C4-2B (cell line): ENCODE measurements around the gene PPP1R3C.

Experiments used
- H3K27ac ChIP-seq: fragments of 450-650 bp; 2 replicates; pipeline ENCODE4 v1.5.1; 2017
- CTCF ChIP-seq: fragments of 450-650 bp; conservative IDR thresholded peaks from 2 replicates; pipeline ENCODE4 v1.5.1; 2017; ENCODE audit warnings: mild to moderate bottlenecking
- ZFX ChIP-seq: fragments of 450-650 bp; IDR thresholded peaks from 2 replicates; pipeline ENCODE4 v1.6.1; 2017

PPP1R3C gene

GRCh38 chr10:91605968-91606367, 26.9 kb downstream of the PPP1R3C start:
- H3K27ac ChIP-seq = no peak overlapping the region
- TF ChIP-seq ZFX (no peak), CTCF (no peak)

- TF ChIP-seq CTCF (no peak; the same call in 1 of the 2 replicates), ZFX (no peak)
- no peak overlapping the region for H3K27ac ChIP-seq
These were observed 28.0 kb downstream of the PPP1R3C start for GRCh38 chr10:91604553-91605534.

GRCh38 chr10:91603931-91604331, 28.9 kb downstream of the PPP1R3C start:
- TF ChIP-seq ZFX (no peak), CTCF (no peak)
- H3K27ac ChIP-seq = peak overlapping the region; percentile 30; the same call in 1 of the 2 replicates

- TF ChIP-seq CTCF (no peak), ZFX (no peak)
- peak overlapping the region; percentile 49 for H3K27ac ChIP-seq
These were observed 29.9 kb downstream of the PPP1R3C start for GRCh38 chr10:91602868-91603568.

- TF ChIP-seq CTCF = no peak
- no peak for TF ChIP-seq ZFX
- peak overlapping the region; percentile 49 for H3K27ac ChIP-seq
These were observed 30.4 kb downstream of the PPP1R3C start for GRCh38 chr10:91602449-91602848.

GRCh38 chr10:91601212-91601611, 31.7 kb downstream of the PPP1R3C start:
- no peak for TF ChIP-seq CTCF
- no peak for TF ChIP-seq ZFX
- H3K27ac ChIP-seq = no peak overlapping the region
